Liver (tissue), 9 donors: ENCODE measurements around the gene C22orf31. TPM values are rescaled to one million over a fixed set of nuclear protein-coding genes. Genes with fewer than 3 reads are reported as not detected.

Experiments
- DNase-seq: peaks from one replicate; pipeline ENCODE4 v3.0.0-alpha.2; 2017; ENCODE audit warnings: low spot score
- H3K27ac ChIP-seq, 2 donors: one replicate each; pipeline ENCODE4 v1.7.0; 2013; ENCODE audit warnings: inconsistent platforms in 2 of 2, low read length in 2 of 2, control low read depth in 1 of 2, low read depth in 1 of 2, mild to moderate bottlenecking in 1 of 2
- H3K27me3 ChIP-seq, 4 donors: one replicate each; pipeline versions ENCODE4 v1.6.1 to v1.7.0; 2013; ENCODE audit warnings: low read length in 3 of 4, inconsistent platforms in 1 of 4, mild to moderate bottlenecking in 1 of 4, moderate library complexity in 1 of 4; ENCODE audit not compliant: control insufficient read depth in 4 of 4, insufficient read depth in 4 of 4
- H3K36me3 ChIP-seq, 4 donors: one replicate each; pipeline versions ENCODE4 v1.6.1 to v1.7.0; 2013; ENCODE audit warnings: low read length in 3 of 4, mild to moderate bottlenecking in 3 of 4, low read depth in 1 of 4, moderate library complexity in 1 of 4; ENCODE audit not compliant: control insufficient read depth in 4 of 4, insufficient read depth in 3 of 4
- H3K4me1 ChIP-seq, 4 donors: one replicate each; pipeline versions ENCODE4 v1.6.1 to v1.7.0; 2013; ENCODE audit warnings: low read length in 3 of 4, mild to moderate bottlenecking in 3 of 4, moderate library complexity in 1 of 4; ENCODE audit not compliant: control insufficient read depth in 4 of 4, insufficient read depth in 4 of 4
- H3K4me3 ChIP-seq, 3 donors: one replicate each; pipeline versions ENCODE4 v1.6.1 to v1.7.0; 2013; ENCODE audit warnings: low read length in 3 of 3, control low read depth in 1 of 3, low read depth in 1 of 3, mild to moderate bottlenecking in 1 of 3
- H3K9ac ChIP-seq, 2 donors: one replicate each; pipeline ENCODE4 v1.7.0; 2013; ENCODE audit warnings: low read length in 2 of 2, mild to moderate bottlenecking in 2 of 2, moderate library complexity in 2 of 2, control low read depth in 1 of 2, low read depth in 1 of 2
- H3K9me3 ChIP-seq, 4 donors: one replicate each; pipeline versions ENCODE4 v1.6.1 to v1.7.0; 2013; ENCODE audit warnings: low read length in 3 of 4; ENCODE audit not compliant: control insufficient read depth in 4 of 4
- EGR1 ChIP-seq, 2 donors: IDR thresholded peaks; 2 replicates each; pipeline ENCODE4 v1.6.1; 2016 to 2018; ENCODE audit warnings: antibody characterized with exemption in 2 of 2, low read depth in 2 of 2
- FOXA1 ChIP-seq: IDR thresholded peaks from 2 replicates; pipeline ENCODE4 v1.6.1; 2016; ENCODE audit warnings: antibody characterized with exemption
- FOXA2 ChIP-seq: IDR thresholded peaks from 2 replicates; pipeline ENCODE4 v1.6.1; 2016; ENCODE audit warnings: antibody characterized with exemption
- GABPA ChIP-seq, 2 donors: IDR thresholded peaks in 1 of 2; conservative IDR thresholded peaks in 1 of 2; 2 replicates each; pipeline ENCODE4 v1.6.1; 2016; ENCODE audit warnings: antibody characterized with exemption in 2 of 2, mild to moderate bottlenecking in 1 of 2, moderate library complexity in 1 of 2
- HNF4A ChIP-seq, 2 donors: conservative IDR thresholded peaks; 2 replicates each; pipeline ENCODE4 v1.6.1; 2016; ENCODE audit warnings: antibody characterized with exemption in 2 of 2, mild to moderate bottlenecking in 2 of 2
- HNF4G ChIP-seq: IDR thresholded peaks from 2 replicates; pipeline ENCODE4 v1.6.1; 2016; ENCODE audit warnings: antibody characterized with exemption
- JUND ChIP-seq, 2 donors: IDR thresholded peaks; 2 replicates each; pipeline ENCODE4 v1.6.1; 2016; ENCODE audit warnings: antibody characterized with exemption in 2 of 2
- NR2F2 ChIP-seq: IDR thresholded peaks from 2 replicates; pipeline ENCODE4 v1.6.1; 2016; ENCODE audit warnings: antibody characterized with exemption
- RAD21 ChIP-seq, 2 donors: IDR thresholded peaks; 2 replicates each; pipeline ENCODE4 v1.6.1; 2016; ENCODE audit warnings: antibody characterized with exemption in 2 of 2, mild to moderate bottlenecking in 2 of 2
- RXRA ChIP-seq, 2 donors: IDR thresholded peaks; 2 replicates each; pipeline ENCODE4 v1.6.1; 2017 to 2018; ENCODE audit warnings: antibody characterized with exemption in 2 of 2, mild to moderate bottlenecking in 1 of 2
- SP1 ChIP-seq: IDR thresholded peaks from 2 replicates; pipeline ENCODE4 v1.6.1; 2018; ENCODE audit warnings: antibody characterized with exemption, mild to moderate bottlenecking
- TAF1 ChIP-seq: conservative IDR thresholded peaks from 2 replicates; pipeline ENCODE4 v1.6.1; 2016; ENCODE audit warnings: antibody characterized with exemption, mild to moderate bottlenecking
- YY1 ChIP-seq: IDR thresholded peaks from 2 replicates; pipeline ENCODE4 v1.6.1; 2016; ENCODE audit warnings: antibody characterized with exemption, mild to moderate bottlenecking
- WGBS: extraction: QIAGEN DNeasy Blood & Tissue Kit; methylation state at CpG from one replicate; pipeline ENCODE4 v1.1.7; 2013; 5-methylcytosine and 5-hydroxymethylcytosine counted together
- polyA plus RNA-seq, 2 donors: library from polyadenylated mRNA; stranded (reverse) in 1 of 2; unstranded in 1 of 2; fragments of 200-250 nt in 1 of 2; fragments of >200 nt in 1 of 2; fragmentation: Nextera tagmentation in 1 of 2; extraction: Ambion mirVana in 1 of 2; gene quantifications; one replicate each; pipeline versions ENCODE4 v1.2.1 to v1.2.3, GENCODE V29; 2013 to 2015
- total RNA-seq, 2 donors: library from RNA; depleted of rRNA; stranded (reverse); fragments of >200 nt; gene quantifications; one replicate each; pipeline ENCODE4 v1.2.3, GENCODE V29; 2014
- TF ChIP-seq, protein P1 (sequence below): IDR thresholded peaks from 2 replicates; pipeline ENCODE4 v1.6.1; 2016; ENCODE audit warnings: antibody characterized with exemption, mild to moderate bottlenecking
- TF ChIP-seq, protein P2 (sequence below): IDR thresholded peaks from 2 replicates; pipeline ENCODE4 v1.6.1; 2016; ENCODE audit warnings: antibody characterized with exemption
- TF ChIP-seq, protein P3 (sequence below): IDR thresholded peaks from 2 replicates; pipeline ENCODE4 v1.6.1; 2016; ENCODE audit warnings: antibody characterized with exemption
- TF ChIP-seq, protein P4 (sequence below): IDR thresholded peaks from 2 replicates; pipeline ENCODE4 v1.6.1; 2016; ENCODE audit warnings: antibody characterized with exemption
- TF ChIP-seq, protein P5 (sequence below): fragments of 150-350 bp; IDR thresholded peaks from 2 replicates; pipeline ENCODE4 v1.5.1; 2017; ENCODE audit warnings: improper control_type of control experiment, low read depth, low read length; ENCODE audit not compliant: missing input control
- donor health status: healthy.
- donor health status: healthy.
- donor health status: healthy.
- donor health status: healthy.
- donor health status: healthy.

Gene C22orf31
- total and polyA plus RNA-seq, 4 donors = 0.14 TPM; not detected in 3

DNA sequence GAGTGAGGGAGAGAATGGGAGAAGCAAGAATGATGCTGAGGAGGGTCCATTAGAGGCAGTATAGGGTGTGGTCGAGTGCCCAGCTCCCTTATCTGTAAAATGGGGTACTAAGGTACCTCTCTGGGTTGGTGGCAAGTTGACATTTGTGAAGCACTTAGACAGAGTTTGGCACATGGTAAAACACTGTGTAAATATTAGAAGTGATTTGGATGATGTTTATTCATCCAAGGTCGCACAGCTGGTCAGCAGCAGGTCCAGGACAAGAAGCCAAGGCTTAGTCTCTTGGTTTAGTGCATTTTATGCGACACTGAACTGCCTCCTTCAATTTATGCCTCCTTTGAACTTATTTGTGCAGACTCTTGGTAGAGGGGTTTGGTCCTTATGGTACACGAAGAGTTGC lies 30.6 kb upstream of the C22orf31 start:
- no peak overlapping the region for H3K4me3 ChIP-seq
- H3K4me1 ChIP-seq = peaks cover 0 to 28% (median 17%) of the 10 kb centered on the region in 4 donors
- 50% methylated on average over 4 of the region's 4 CpGs for WGBS
- no peaks in the 10 kb centered on the region for H3K27me3 ChIP-seq
- H3K9ac ChIP-seq = no peak overlapping the region
- H3K9me3 ChIP-seq = no peaks in the 10 kb centered on the region
- H3K36me3 ChIP-seq = no peaks in the 10 kb centered on the region
- no peak for DNase-seq
- TF ChIP-seq YY1 = no peak
- TF ChIP-seq GABPA (IDR thresholded peaks at IDR 0.05 in 1 of 2, conservative IDR thresholded peaks at IDR 0.05 in 1 of 2) = no peak
- TF ChIP-seq, protein P1, sequence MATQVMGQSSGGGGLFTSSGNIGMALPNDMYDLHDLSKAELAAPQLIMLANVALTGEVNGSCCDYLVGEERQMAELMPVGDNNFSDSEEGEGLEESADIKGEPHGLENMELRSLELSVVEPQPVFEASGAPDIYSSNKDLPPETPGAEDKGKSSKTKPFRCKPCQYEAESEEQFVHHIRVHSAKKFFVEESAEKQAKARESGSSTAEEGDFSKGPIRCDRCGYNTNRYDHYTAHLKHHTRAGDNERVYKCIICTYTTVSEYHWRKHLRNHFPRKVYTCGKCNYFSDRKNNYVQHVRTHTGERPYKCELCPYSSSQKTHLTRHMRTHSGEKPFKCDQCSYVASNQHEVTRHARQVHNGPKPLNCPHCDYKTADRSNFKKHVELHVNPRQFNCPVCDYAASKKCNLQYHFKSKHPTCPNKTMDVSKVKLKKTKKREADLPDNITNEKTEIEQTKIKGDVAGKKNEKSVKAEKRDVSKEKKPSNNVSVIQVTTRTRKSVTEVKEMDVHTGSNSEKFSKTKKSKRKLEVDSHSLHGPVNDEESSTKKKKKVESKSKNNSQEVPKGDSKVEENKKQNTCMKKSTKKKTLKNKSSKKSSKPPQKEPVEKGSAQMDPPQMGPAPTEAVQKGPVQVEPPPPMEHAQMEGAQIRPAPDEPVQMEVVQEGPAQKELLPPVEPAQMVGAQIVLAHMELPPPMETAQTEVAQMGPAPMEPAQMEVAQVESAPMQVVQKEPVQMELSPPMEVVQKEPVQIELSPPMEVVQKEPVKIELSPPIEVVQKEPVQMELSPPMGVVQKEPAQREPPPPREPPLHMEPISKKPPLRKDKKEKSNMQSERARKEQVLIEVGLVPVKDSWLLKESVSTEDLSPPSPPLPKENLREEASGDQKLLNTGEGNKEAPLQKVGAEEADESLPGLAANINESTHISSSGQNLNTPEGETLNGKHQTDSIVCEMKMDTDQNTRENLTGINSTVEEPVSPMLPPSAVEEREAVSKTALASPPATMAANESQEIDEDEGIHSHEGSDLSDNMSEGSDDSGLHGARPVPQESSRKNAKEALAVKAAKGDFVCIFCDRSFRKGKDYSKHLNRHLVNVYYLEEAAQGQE = no peak
- TF ChIP-seq, protein P2, sequence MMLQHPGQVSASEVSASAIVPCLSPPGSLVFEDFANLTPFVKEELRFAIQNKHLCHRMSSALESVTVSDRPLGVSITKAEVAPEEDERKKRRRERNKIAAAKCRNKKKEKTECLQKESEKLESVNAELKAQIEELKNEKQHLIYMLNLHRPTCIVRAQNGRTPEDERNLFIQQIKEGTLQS = no peak
- no peak for TF ChIP-seq FOXA1
- TF ChIP-seq, protein P3, sequence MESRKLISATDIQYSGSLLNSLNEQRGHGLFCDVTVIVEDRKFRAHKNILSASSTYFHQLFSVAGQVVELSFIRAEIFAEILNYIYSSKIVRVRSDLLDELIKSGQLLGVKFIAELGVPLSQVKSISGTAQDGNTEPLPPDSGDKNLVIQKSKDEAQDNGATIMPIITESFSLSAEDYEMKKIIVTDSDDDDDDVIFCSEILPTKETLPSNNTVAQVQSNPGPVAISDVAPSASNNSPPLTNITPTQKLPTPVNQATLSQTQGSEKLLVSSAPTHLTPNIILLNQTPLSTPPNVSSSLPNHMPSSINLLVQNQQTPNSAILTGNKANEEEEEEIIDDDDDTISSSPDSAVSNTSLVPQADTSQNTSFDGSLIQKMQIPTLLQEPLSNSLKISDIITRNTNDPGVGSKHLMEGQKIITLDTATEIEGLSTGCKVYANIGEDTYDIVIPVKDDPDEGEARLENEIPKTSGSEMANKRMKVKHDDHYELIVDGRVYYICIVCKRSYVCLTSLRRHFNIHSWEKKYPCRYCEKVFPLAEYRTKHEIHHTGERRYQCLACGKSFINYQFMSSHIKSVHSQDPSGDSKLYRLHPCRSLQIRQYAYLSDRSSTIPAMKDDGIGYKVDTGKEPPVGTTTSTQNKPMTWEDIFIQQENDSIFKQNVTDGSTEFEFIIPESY = no peak
- no peak for TF ChIP-seq SP1
- no peak for TF ChIP-seq RAD21 (IDR thresholded peaks at IDR 0.05)
- TF ChIP-seq NR2F2 = no peak
- no peak overlapping the region for H3K27ac ChIP-seq

DNA sequence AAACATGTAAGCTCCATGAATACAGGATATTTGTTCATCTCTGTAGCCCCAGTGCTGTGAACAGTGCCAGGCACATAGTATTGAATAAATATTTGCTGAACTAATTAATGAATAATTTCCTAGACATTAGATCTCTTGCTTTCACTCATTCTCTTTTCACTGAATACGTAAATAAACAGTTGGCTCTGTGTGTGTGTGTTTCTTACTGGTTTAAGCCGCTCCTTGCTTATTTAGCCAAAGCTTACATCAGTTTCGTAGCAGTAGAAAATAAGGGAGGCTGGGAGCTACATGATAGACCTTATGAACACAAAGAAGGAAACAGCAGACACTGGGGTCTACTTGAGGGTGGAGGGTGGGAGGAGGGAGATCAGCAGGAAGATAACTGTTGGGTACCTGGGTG lies 28.4 kb upstream of the C22orf31 start:
- Histone ChIP-seq H3K36me3 (no peaks in the 10 kb centered on the region), H3K4me3 (no peak overlapping the region), H3K27me3 (no peaks in the 10 kb centered on the region), H3K27ac (no peak overlapping the region), H3K4me1 (peaks cover 0 to 28% (median 17%) of the 10 kb centered on the region in 4 donors), H3K9ac (no peak overlapping the region), H3K9me3 (no peaks in the 10 kb centered on the region)
- TF ChIP-seq, protein P2 = no peak
- TF ChIP-seq NR2F2 (no peak), JUND (IDR thresholded peaks at IDR 0.05) (no peak), RAD21 (IDR thresholded peaks at IDR 0.05) (no peak), EGR1 (IDR thresholded peaks at IDR 0.05; ENCODE audit: low read depth in 2 of 2) (no peak), TAF1 (no peak), FOXA2 (no peak), RXRA (IDR thresholded peaks at IDR 0.05) (no peak), HNF4G (no peak), FOXA1 (no peak), HNF4A (conservative IDR thresholded peaks at IDR 0.05) (no peak), GABPA (IDR thresholded peaks at IDR 0.05 in 1 of 2, conservative IDR thresholded peaks at IDR 0.05 in 1 of 2) (no peak), YY1 (no peak)
- TF ChIP-seq, protein P3 = no peak
- TF ChIP-seq, protein P1 = no peak
- TF ChIP-seq, protein P4, sequence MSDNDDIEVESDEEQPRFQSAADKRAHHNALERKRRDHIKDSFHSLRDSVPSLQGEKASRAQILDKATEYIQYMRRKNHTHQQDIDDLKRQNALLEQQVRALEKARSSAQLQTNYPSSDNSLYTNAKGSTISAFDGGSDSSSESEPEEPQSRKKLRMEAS = no peak
- TF ChIP-seq, protein P5, sequence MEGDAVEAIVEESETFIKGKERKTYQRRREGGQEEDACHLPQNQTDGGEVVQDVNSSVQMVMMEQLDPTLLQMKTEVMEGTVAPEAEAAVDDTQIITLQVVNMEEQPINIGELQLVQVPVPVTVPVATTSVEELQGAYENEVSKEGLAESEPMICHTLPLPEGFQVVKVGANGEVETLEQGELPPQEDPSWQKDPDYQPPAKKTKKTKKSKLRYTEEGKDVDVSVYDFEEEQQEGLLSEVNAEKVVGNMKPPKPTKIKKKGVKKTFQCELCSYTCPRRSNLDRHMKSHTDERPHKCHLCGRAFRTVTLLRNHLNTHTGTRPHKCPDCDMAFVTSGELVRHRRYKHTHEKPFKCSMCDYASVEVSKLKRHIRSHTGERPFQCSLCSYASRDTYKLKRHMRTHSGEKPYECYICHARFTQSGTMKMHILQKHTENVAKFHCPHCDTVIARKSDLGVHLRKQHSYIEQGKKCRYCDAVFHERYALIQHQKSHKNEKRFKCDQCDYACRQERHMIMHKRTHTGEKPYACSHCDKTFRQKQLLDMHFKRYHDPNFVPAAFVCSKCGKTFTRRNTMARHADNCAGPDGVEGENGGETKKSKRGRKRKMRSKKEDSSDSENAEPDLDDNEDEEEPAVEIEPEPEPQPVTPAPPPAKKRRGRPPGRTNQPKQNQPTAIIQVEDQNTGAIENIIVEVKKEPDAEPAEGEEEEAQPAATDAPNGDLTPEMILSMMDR = no peak
- DNase-seq = no peak
- 83% methylated on average over 3 of the region's 3 CpGs for WGBS
